H1 (cell line): ENCODE measurements around the gene LRRK1. TPM values are rescaled to one million over a fixed set of nuclear protein-coding genes. Genes with fewer than 3 reads are reported as not detected.

Experiments
- CTCF ChIA-PET: fragments of 300-600 bp; sonication (Branson Sonifier 250); formaldehyde crosslinking; loops from one replicate; lab custom pipeline; 2021; ENCODE audit not compliant: partially characterized antibody; lab: Charles Lee
- POLR2A ChIA-PET: fragments of 300-600 bp; sonication (Branson Sonifier 250); formaldehyde crosslinking; loops from one replicate; lab custom pipeline; 2021; ENCODE audit warnings: inconsistent platforms; ENCODE audit not compliant: partially characterized antibody; lab: Charles Lee
- DNase-seq, 2 experiments: peaks; one replicate each; pipeline versions ENCODE4 v3.0.0 to v3.0.0-alpha.2; 2010 to 2022; ENCODE audit warnings: low spot score in 2 of 2, low read depth in 1 of 2, mixed read lengths in 1 of 2
- FAIRE-seq: peaks from 2 replicates; lab custom pipeline; 2011; peaks lifted over from hg19 to GRCh38; lab: Jason Lieb, UNC
- H2AFZ ChIP-seq: 2 replicates; pipeline ENCODE4 v1.8.1; 2012; ENCODE audit warnings: low read length, inconsistent platforms
- H2AK5ac ChIP-seq: 2 replicates; pipeline ENCODE4 v1.6.1; 2013; ENCODE audit warnings: low read depth, low read length
- H2BK120ac ChIP-seq: replicated peaks from 2 replicates; pipeline ENCODE3; 2013; ENCODE audit warnings: low read depth, low read length, inconsistent platforms
- H2BK12ac ChIP-seq: 2 replicates; pipeline ENCODE4 v1.6.1; 2013; ENCODE audit warnings: low read depth, low read length
- H2BK15ac ChIP-seq: 2 replicates; pipeline ENCODE4 v1.6.1; 2013; ENCODE audit warnings: low read length
- H2BK20ac ChIP-seq: 2 replicates; pipeline ENCODE4 v1.6.1; 2013; ENCODE audit warnings: low read length
- H2BK5ac ChIP-seq: 2 replicates; pipeline ENCODE4 v1.6.1; 2013; ENCODE audit warnings: low read depth, low read length
- H3K14ac ChIP-seq: 2 replicates; pipeline ENCODE4 v1.6.1; 2013; ENCODE audit warnings: inconsistent platforms; ENCODE audit not compliant: insufficient read length
- H3K18ac ChIP-seq: 2 replicates; pipeline ENCODE4 v1.6.1; 2013; ENCODE audit warnings: low read length; ENCODE audit errors: extremely low read depth
- H3K23ac ChIP-seq: 2 replicates; pipeline ENCODE4 v1.6.1; 2013; ENCODE audit warnings: inconsistent platforms; ENCODE audit not compliant: insufficient read length
- H3K23me2 ChIP-seq: 2 replicates; pipeline ENCODE4 v1.6.1; 2013; ENCODE audit warnings: low read depth, low read length
- H3K27ac ChIP-seq: 2 replicates; pipeline ENCODE4 v1.6.1; 2011; ENCODE audit warnings: low read depth, low read length, inconsistent platforms
- H3K27me3 ChIP-seq, 4 experiments: replicated peaks in 1 of 4; 1 replicate in 1 of 4; 2 replicates in 3 of 4; pipeline versions ENCODE4 v1.6.1 to v1.8.1; 2011 to 2013; ENCODE audit warnings: low read length in 3 of 4, mild to moderate bottlenecking in 3 of 4, inconsistent platforms in 2 of 4, mixed read lengths in 2 of 4, moderate library complexity in 1 of 4; ENCODE audit not compliant: control insufficient read depth in 3 of 4, insufficient read depth in 3 of 4; ENCODE audit errors: extremely low read depth in 1 of 4
- H3K36me3 ChIP-seq, 4 experiments: 2 replicates each; pipeline versions ENCODE4 v1.6.1 to v1.8.1; 2011 to 2013; ENCODE audit warnings: mild to moderate bottlenecking in 4 of 4, low read length in 3 of 4, moderate library complexity in 2 of 4, control low read depth in 1 of 4, inconsistent platforms in 1 of 4; ENCODE audit not compliant: insufficient read depth in 4 of 4, control insufficient read depth in 2 of 4
- H3K4ac ChIP-seq: replicated peaks from 2 replicates; pipeline ENCODE3; 2013; ENCODE audit warnings: low read length, low read depth, mixed read lengths, inconsistent platforms; ENCODE audit not compliant: insufficient read length
- H3K4me1 ChIP-seq, 4 experiments: replicated peaks in 1 of 4; 1 replicate in 1 of 4; 2 replicates in 3 of 4; pipeline versions ENCODE4 v1.6.1 to v1.8.1; 2011 to 2013; ENCODE audit warnings: low read length in 3 of 4, inconsistent platforms in 2 of 4, mixed read lengths in 1 of 4; ENCODE audit not compliant: insufficient read depth in 4 of 4, control insufficient read depth in 3 of 4
- H3K4me2 ChIP-seq, 2 experiments: 2 replicates each; pipeline versions ENCODE4 v1.6.1 to v1.8.1; 2011 to 2013; ENCODE audit warnings: low read depth in 2 of 2, low read length in 2 of 2, control low read depth in 1 of 2, inconsistent platforms in 1 of 2, mild to moderate bottlenecking in 1 of 2; ENCODE audit not compliant: insufficient read depth in 1 of 2
- H3K4me3 ChIP-seq, 4 experiments: fragments of 200-600, 300-600 bp in 1 of 4; sonication (generic), shearing (Covaris generic), sonication (Bioruptor Twin) in 1 of 4; 2 replicates each; pipeline versions ENCODE4 v1.5.1 to v1.8.1; 2011 to 2016; ENCODE audit warnings: low read length in 4 of 4, low read depth in 3 of 4, control low read depth in 2 of 4, inconsistent platforms in 2 of 4, mild to moderate bottlenecking in 2 of 4, mixed read lengths in 1 of 4, moderate library complexity in 1 of 4; ENCODE audit not compliant: insufficient read depth in 2 of 4; ENCODE audit errors: extremely low read depth in 1 of 4
- H3K56ac ChIP-seq: replicated peaks from 2 replicates; pipeline ENCODE3; 2013; ENCODE audit warnings: low read depth, mild to moderate bottlenecking, mixed read lengths, low read length, inconsistent platforms; ENCODE audit not compliant: insufficient read length
- H3K79me1 ChIP-seq: 2 replicates; pipeline ENCODE4 v1.6.1; 2013; ENCODE audit warnings: low read depth, low read length, control low read depth
- H3K79me2 ChIP-seq, 2 experiments: 2 replicates each; pipeline versions ENCODE4 v1.6.1 to v1.8.1; 2012 to 2013; ENCODE audit warnings: low read length in 2 of 2, mild to moderate bottlenecking in 2 of 2, inconsistent platforms in 1 of 2; ENCODE audit not compliant: insufficient read depth in 2 of 2, control insufficient read depth in 1 of 2
- H3K9ac ChIP-seq, 4 experiments: replicated peaks in 1 of 4; 1 replicate in 1 of 4; 2 replicates in 3 of 4; pipeline versions ENCODE4 v1.6.1 to v1.8.1; 2011 to 2013; ENCODE audit warnings: low read depth in 3 of 4, low read length in 3 of 4, control low read depth in 2 of 4, mild to moderate bottlenecking in 2 of 4, moderate library complexity in 2 of 4, inconsistent platforms in 1 of 4; ENCODE audit errors: extremely low read depth in 1 of 4
- H3K9me3 ChIP-seq, 2 experiments: 2 replicates each; pipeline versions ENCODE4 v1.6.1 to v1.8.1; 2012 to 2013; ENCODE audit warnings: mild to moderate bottlenecking in 2 of 2, moderate library complexity in 2 of 2, control low read depth in 1 of 2, inconsistent platforms in 1 of 2, low read depth in 1 of 2, low read length in 1 of 2, mixed read lengths in 1 of 2; ENCODE audit not compliant: insufficient read depth in 2 of 2
- H4K20me1 ChIP-seq, 2 experiments: replicated peaks in 1 of 2; 2 replicates each; pipeline versions ENCODE3 to v1.8.1; 2011 to 2013; ENCODE audit warnings: inconsistent platforms in 2 of 2, low read length in 2 of 2, mild to moderate bottlenecking in 1 of 2; ENCODE audit not compliant: insufficient read depth in 2 of 2, control insufficient read depth in 1 of 2
- H4K5ac ChIP-seq: 2 replicates; pipeline ENCODE4 v1.6.1; 2013; ENCODE audit warnings: low read length, low read depth, mixed read lengths, inconsistent platforms; ENCODE audit not compliant: insufficient read length
- H4K8ac ChIP-seq: 2 replicates; pipeline ENCODE4 v1.8.0; 2013; ENCODE audit warnings: mild to moderate bottlenecking, moderate library complexity, low read length, inconsistent platforms; ENCODE audit not compliant: insufficient read depth; ENCODE audit errors: extremely low read depth
- H4K91ac ChIP-seq: replicated peaks from 2 replicates; pipeline ENCODE3; 2013; ENCODE audit warnings: low read length, mixed read lengths, inconsistent platforms; ENCODE audit not compliant: insufficient read length
- BRCA1 ChIP-seq: IDR thresholded peaks from 2 replicates; pipeline ENCODE4 v1.6.1; 2012; ENCODE audit warnings: low read depth, low read length, improper control_type of control experiment
- EP300 ChIP-seq, 2 experiments: IDR thresholded peaks; 1 replicate in 1 of 2; 2 replicates in 1 of 2; pipeline ENCODE4 v1.6.1; 2011 to 2012; ENCODE audit warnings: low read depth in 2 of 2, low read length in 2 of 2, mild to moderate bottlenecking in 2 of 2, borderline replicate concordance in 1 of 2, inconsistent platforms in 1 of 2, moderate library complexity in 1 of 2
- FOSL1 ChIP-seq: IDR thresholded peaks from 2 replicates; pipeline ENCODE4 v1.6.1; 2011; ENCODE audit warnings: mild to moderate bottlenecking, low read depth, low read length, moderate library complexity; ENCODE audit not compliant: insufficient read depth
- GABPA ChIP-seq: IDR thresholded peaks from 2 replicates; pipeline ENCODE4 v1.6.1; 2011; ENCODE audit warnings: mild to moderate bottlenecking, low read length, moderate library complexity, borderline replicate concordance; ENCODE audit not compliant: insufficient read depth
- HDAC6 ChIP-seq: IDR thresholded peaks from one replicate; pipeline ENCODE4 v1.7.1; 2012; ENCODE audit warnings: low read depth, mild to moderate bottlenecking, inconsistent platforms, low read length, moderate library complexity
- JUND ChIP-seq: IDR thresholded peaks from 2 replicates; pipeline ENCODE4 v1.6.1; 2011; ENCODE audit warnings: mild to moderate bottlenecking, improper control_type of control experiment, low read length
- MAFK ChIP-seq: IDR thresholded peaks from 2 replicates; pipeline ENCODE4 v1.6.1; 2012; ENCODE audit warnings: low read depth, mild to moderate bottlenecking, improper control_type of control experiment, low read length
- POLR2AphosphoS5 ChIP-seq: IDR thresholded peaks from 2 replicates; pipeline ENCODE4 v1.6.1; 2011; ENCODE audit warnings: low read depth, low read length
- RXRA ChIP-seq: IDR thresholded peaks from 2 replicates; pipeline ENCODE4 v1.6.1; 2011; ENCODE audit warnings: low read depth, mild to moderate bottlenecking, low read length, moderate library complexity; ENCODE audit not compliant: insufficient read depth
- SIN3A ChIP-seq, 2 experiments: IDR thresholded peaks in 1 of 2; conservative IDR thresholded peaks in 1 of 2; 2 replicates each; pipeline ENCODE4 v1.6.1; 2011 to 2012; ENCODE audit warnings: low read length in 2 of 2, improper control_type of control experiment in 1 of 2, low read depth in 1 of 2, mild to moderate bottlenecking in 1 of 2
- SP1 ChIP-seq: IDR thresholded peaks from 2 replicates; pipeline ENCODE4 v1.6.1; 2011; ENCODE audit warnings: low read depth, low read length
- SP4 ChIP-seq: IDR thresholded peaks from 2 replicates; pipeline ENCODE4 v1.6.1; 2012; ENCODE audit warnings: low read length, inconsistent platforms
- WGBS, 2 experiments: shearing (Covaris generic) in 1 of 2; methylation state at CpG; one replicate each; pipeline versions ENCODE4 v1.1.6 to v1.1.7; 2013 to 2015; ENCODE audit warnings: low lambda C conversion rate in 2 of 2, mixed read lengths in 2 of 2, inconsistent platforms in 1 of 2, low coverage in 1 of 2, missing lambda C conversion rate in 1 of 2; ENCODE audit not compliant: insufficient replicate concordance in 2 of 2, insufficient coverage in 1 of 2, insufficient read length in 1 of 2; ENCODE audit errors: extremely low coverage in 1 of 2, missing lambda C conversion rate in 1 of 2; 5-methylcytosine and 5-hydroxymethylcytosine counted together
- polyA plus RNA-seq, 7 experiments: library from polyadenylated mRNA; depleted of rRNA in 3 of 7; stranded (reverse) in 5 of 7; unstranded in 2 of 7; fragments of >200 nt in 5 of 7; fragments of 200-250 nt in 2 of 7; gene quantifications; 1 replicate in 5 of 7; 2 replicates in 1 of 7; 4 replicates in 1 of 7; pipeline versions ENCODE4 v1.2.1 to v1.2.3, GENCODE V29; 2011 to 2013; ENCODE audit warnings: missing spikeins in 2 of 7, mixed read lengths in 2 of 7
- total RNA-seq: library from RNA; stranded (reverse); fragmentation: NEBNext Ultra II Directional; extraction: Animal tissue kit (Norgen Biotek cat#: 25700); gene quantifications from 2 replicates; pipeline ENCODE4 v1.2.1, GENCODE V29; 2021

LRRK1 gene
- total and polyA plus RNA-seq, 2 of the 8 experiments (the other 6 are each of a cell fraction or from before 2014, with no cell fraction given): 1.2 to 3.6 TPM

DNA sequence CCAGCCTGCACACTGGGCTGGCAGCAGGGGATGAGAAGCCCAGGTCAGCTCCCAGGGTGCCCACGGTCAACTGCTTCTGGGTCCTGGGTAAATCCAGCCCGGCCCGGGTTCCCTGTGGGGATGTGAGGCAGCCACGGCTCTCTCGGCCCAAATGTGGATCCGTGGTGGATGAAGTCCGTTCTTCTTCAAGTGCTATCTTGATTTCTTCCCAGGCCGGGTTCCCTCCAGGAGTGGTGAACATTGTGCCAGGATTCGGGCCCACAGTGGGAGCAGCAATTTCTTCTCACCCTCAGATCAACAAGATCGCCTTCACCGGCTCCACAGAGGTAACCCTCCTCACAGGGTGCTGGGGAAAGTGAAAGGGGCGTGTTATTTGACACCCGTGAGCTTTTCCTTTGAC is 23.4 kb upstream of the LRRK1 start:
- Histone ChIP-seq H2AK5ac (no peak overlapping the region), H3K27ac (no peak overlapping the region), H3K23me2 (no peaks in the 10 kb centered on the region), H4K8ac (no peak overlapping the region), H3K79me1 (no peaks in the 10 kb centered on the region), H3K4me3 (no peak overlapping the region), H3K4me2 (no peak overlapping the region), H3K36me3 (no peaks in the 10 kb centered on the region), H4K91ac (no peak overlapping the region), H2BK15ac (no peak overlapping the region), H2BK12ac (no peak overlapping the region), H3K18ac (no peak overlapping the region), H2BK120ac (no peak overlapping the region), H3K23ac (no peak overlapping the region), H2AFZ (no peak overlapping the region), H3K27me3 (no peaks in the 10 kb centered on the region; a peak in 1 of 7 replicates), H4K5ac (no peak overlapping the region), H4K20me1 (no peaks in the 10 kb centered on the region), H3K14ac (no peak overlapping the region), H3K9ac (no peak overlapping the region), H2BK5ac (no peak overlapping the region), H3K79me2 (no peaks in the 10 kb centered on the region), H3K9me3 (no peaks in the 10 kb centered on the region), H2BK20ac (no peak overlapping the region), H3K56ac (no peak overlapping the region), H3K4ac (no peak overlapping the region), H3K4me1 (peaks cover 0 to 11% (median 3%) of the 10 kb centered on the region in 4 experiments; a peak in 5 of 7 replicates)
- TF ChIP-seq MAFK (no peak), BRCA1 (no peak), SIN3A (conservative IDR thresholded peaks at IDR 0.05 in 1 of 2, IDR thresholded peaks at IDR 0.05 in 1 of 2; ENCODE audit: low read depth in 1 of 2, low read length in 2 of 2) (no peak), SP1 (no peak), HDAC6 (no peak), FOSL1 (no peak), RXRA (no peak), POLR2AphosphoS5 (no peak), GABPA (no peak), SP4 (no peak), JUND (no peak), EP300 (IDR thresholded peaks at IDR 0.05; ENCODE audit: borderline replicate concordance in 1 of 2, low read depth in 2 of 2, low read length in 2 of 2) (no peak)
- no peak for FAIRE-seq
- ChIA-PET CTCF (interaction anchor here (0.6 to 13.4 kb wide), 5 partner anchors 14 to 263 kb away, joined by 3 to 150 read pairs (median 5); partner anchors contain the start of gene LRRK1), POLR2A (no interaction called here)
- WGBS, 2 experiments: 90% methylated on average over 13 of the region's 13 CpGs; no CpG with 5 or more reads in 1 of the 2 experiments
- no peak for DNase-seq
